Activated T-cell treated with anti-CD3 and anti-CD28 coated beads, Interleukin-2, amount 50 U/mL, for 48 hours (primary cell): ENCODE results near the gene LRRC73.
"Not testable (repeated sequence)": the region's sequence is repeated elsewhere in the genome, so short reads cannot be mapped to it uniquely, and the experiment has no call there.

Experiments
- DNase-seq, 2 experiments: peaks; one replicate each; pipeline ENCODE4 v3.0.0-alpha.2; 2020

Gene LRRC73

GRCh38 chr6:43491750-43492661 lies 18.1 kb downstream of the LRRC73 start:
- DNase-seq: no peak

- DNase-seq: no peak
Observed at GRCh38 chr6:43490523-43490939, 19.6 kb downstream of the LRRC73 start.

GRCh38 chr6:43489277-43490072 lies 20.7 kb downstream of the LRRC73 start:
- DNase-seq: no peak

- no peak for DNase-seq
Observed at GRCh38 chr6:43488667-43489276, 21.4 kb downstream of the LRRC73 start.

- no peak for DNase-seq
Observed at GRCh38 chr6:43481591-43482236, 28.4 kb downstream of the LRRC73 start.

- DNase-seq: no peak
Observed at GRCh38 chr6:43481075-43481474, 29.1 kb downstream of the LRRC73 start.

GRCh38 chr6:43478008-43478372 lies 32.2 kb downstream of the LRRC73 start:
- DNase-seq: peak in 1 of 2 experiments; percentile 22

GRCh38 chr6:43477235-43478007 lies 32.7 kb downstream of the LRRC73 start, which contains the start of gene TJAP1:
TSS of gene TJAP1 (plus strand) at chr6:43477570. CDS start at chr6:43499002, 21,432 bp downstream.
- DNase-seq: peak; percentile 99

GRCh38 chr6:43476746-43477145 lies 33.4 kb downstream of the LRRC73 start:
- DNase-seq: no peak

GRCh38 chr6:43475516-43475915 lies 34.6 kb downstream of the LRRC73 start:
- no peak for DNase-seq

GRCh38 chr6:43472515-43472914 lies 37.6 kb downstream of the LRRC73 start:
- DNase-seq: no peak

GRCh38 chr6:43471399-43471798 lies 38.7 kb downstream of the LRRC73 start:
- no peak for DNase-seq

- DNase-seq: no peak
Observed at GRCh38 chr6:43469947-43470346, 40.2 kb downstream of the LRRC73 start.

- no peak for DNase-seq
Observed at GRCh38 chr6:43468748-43469681, 41.1 kb downstream of the LRRC73 start.

GRCh38 chr6:43468240-43468639 lies 41.9 kb downstream of the LRRC73 start:
- DNase-seq: no peak

- DNase-seq: no peak
Observed at GRCh38 chr6:43467752-43468151, 42.4 kb downstream of the LRRC73 start.

GRCh38 chr6:43467265-43467664 lies 42.9 kb downstream of the LRRC73 start:
- DNase-seq: not testable (repeated sequence)

- no peak for DNase-seq
Observed at GRCh38 chr6:43465948-43466347, 44.2 kb downstream of the LRRC73 start.

- no peak for DNase-seq
Observed at GRCh38 chr6:43464337-43464736, 45.8 kb downstream of the LRRC73 start.

- DNase-seq: no peak
Observed at GRCh38 chr6:43461936-43462335, 48.2 kb downstream of the LRRC73 start.

- DNase-seq: no peak
Observed at GRCh38 chr6:43460032-43460431, 50.1 kb downstream of the LRRC73 start.
